Esophagus squamous epithelium (tissue), 4 donors: ENCODE data around the gene PARP14.

ENCODE experiments used
- CTCF ChIP-seq, 6 experiments: fragments of 450-650 bp in 4 of 6; fragments of 200-600 bp in 2 of 6; sonication (generic) in 2 of 6; IDR thresholded peaks; one replicate each; pipeline ENCODE4 v1.5.1; 2016 to 2019; ENCODE audit warnings: antibody characterized with exemption in 6 of 6, mild to moderate bottlenecking in 4 of 6, moderate library complexity in 4 of 6
- POLR2A ChIP-seq, 4 donors: fragments of 450-650 bp; IDR thresholded peaks; one replicate each; pipeline ENCODE4 v1.6.1; 2017; ENCODE audit warnings: antibody characterized with exemption in 4 of 4, mild to moderate bottlenecking in 4 of 4, moderate library complexity in 3 of 4

- TF ChIP-seq CTCF (IDR thresholded peaks at IDR 0.05), result no peak
- TF ChIP-seq POLR2A (IDR thresholded peaks at IDR 0.05), result no peak
Observed at GRCh38 chr3:122665881-122666280, 14.8 kb upstream of the PARP14 start.
